Measurements from ENCODE around the gene IPO7.

Gene IPO7

DNA sequence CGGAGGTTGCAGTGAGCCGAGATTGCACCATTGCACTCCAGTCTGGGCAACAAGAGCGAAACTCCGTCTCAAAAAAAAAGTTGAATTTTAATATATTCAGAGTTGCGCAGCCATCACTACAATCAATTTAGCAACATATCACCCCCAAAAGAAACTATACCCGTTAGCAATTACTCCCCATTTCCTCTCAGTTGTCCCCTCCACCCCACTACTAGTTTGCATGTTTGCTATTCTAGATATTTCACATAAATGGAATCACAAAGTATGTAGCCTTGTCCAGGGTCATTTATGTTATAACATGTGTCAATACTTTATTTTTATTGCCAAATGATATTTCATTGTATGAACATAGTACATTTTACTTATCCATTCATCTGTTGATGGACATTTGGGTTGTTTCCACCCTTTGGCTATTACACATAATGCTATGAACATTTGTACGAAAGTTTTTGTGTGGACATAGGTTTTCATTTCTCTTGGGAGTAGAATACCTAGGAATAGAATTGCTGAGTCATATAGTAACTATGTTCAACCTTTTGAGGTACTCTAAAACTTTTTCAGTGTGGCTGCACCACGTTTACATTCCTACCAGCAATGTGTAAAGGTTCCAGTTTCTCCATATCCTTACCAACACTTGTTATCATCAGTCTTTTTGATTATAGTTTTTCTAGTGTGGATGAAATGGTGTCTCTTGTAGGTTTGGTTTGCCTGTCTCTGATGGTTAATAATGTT is 78.5 kb downstream of the IPO7 start:
- Histone ChIP-seq H4K20me1 (peaks cover 0 to 7% (median 0%) of the 10 kb centered on the region in 11 experiments; a peak in 4 of 22 replicates), H3K27ac (peak overlapping the region; percentile 96 to 100 (median 99); a peak in 20 of 22 replicates), H3K9ac (peak overlapping the region in 10 of 11 experiments; percentile 94 to 100 (median 99); a peak in 14 of 22 replicates), H3K27me3 (no peaks in the 10 kb centered on the region), H3K4me2 (peak overlapping the region; percentile 76 to 98 (median 89)), H3K9me3 (replicated peaks in 1 of 11) (no peaks in the 10 kb centered on the region), H3K4me1 (peaks cover 20 to 33% (median 26%) of the 10 kb centered on the region in 10 experiments), H3K4me3 (peak overlapping the region in 6 of 10 experiments; percentile 60 to 91 (median 74); a peak in 12 of 20 replicates), H3K36me3 (peaks cover 0 to 23% (median 5%) of the 10 kb centered on the region in 11 experiments; a peak in 8 of 22 replicates)
- no peak for TF ChIP-seq Cebpa-rat (IDR thresholded peaks at IDR 0.05)

GRCh38 chr11:9470765-9471164 is 86.3 kb downstream of the IPO7 start:
- H3K27ac ChIP-seq: no peak overlapping the region
- H3K27me3 ChIP-seq: no peaks in the 10 kb centered on the region
- H3K9ac ChIP-seq: no peak overlapping the region
- H4K20me1 ChIP-seq: peaks cover 0 to 31% (median 10%) of the 10 kb centered on the region in 11 experiments; a peak in 10 of 22 replicates
- H3K4me3 ChIP-seq: no peak overlapping the region
- no peak for TF ChIP-seq Cebpa-rat (IDR thresholded peaks at IDR 0.05)
- H3K4me2 ChIP-seq: no peak overlapping the region
- peaks cover 53 to 99% (median 72%) of the 10 kb centered on the region in 11 experiments for H3K36me3 ChIP-seq
- no peaks in the 10 kb centered on the region for H3K4me1 ChIP-seq
- H3K9me3 ChIP-seq (replicated peaks in 1 of 11): no peaks in the 10 kb centered on the region

- no peak overlapping the region for H3K9ac ChIP-seq
- no peak overlapping the region for H3K4me2 ChIP-seq
- peaks cover 0 to 25% (median 4%) of the 10 kb centered on the region in 11 experiments; a peak in 9 of 22 replicates for H4K20me1 ChIP-seq
- no peak overlapping the region for H3K27ac ChIP-seq
- H3K4me1 ChIP-seq: no peaks in the 10 kb centered on the region
- no peaks in the 10 kb centered on the region for H3K9me3 ChIP-seq (replicated peaks in 1 of 11)
- no peaks in the 10 kb centered on the region for H3K27me3 ChIP-seq
- H3K4me3 ChIP-seq: no peak overlapping the region
- TF ChIP-seq Cebpa-rat (IDR thresholded peaks at IDR 0.05): no peak
- peaks cover 74 to 98% (median 87%) of the 10 kb centered on the region in 11 experiments for H3K36me3 ChIP-seq
Measured at GRCh38 chr11:9473408-9473807, 89.0 kb downstream of the IPO7 start.

DNA sequence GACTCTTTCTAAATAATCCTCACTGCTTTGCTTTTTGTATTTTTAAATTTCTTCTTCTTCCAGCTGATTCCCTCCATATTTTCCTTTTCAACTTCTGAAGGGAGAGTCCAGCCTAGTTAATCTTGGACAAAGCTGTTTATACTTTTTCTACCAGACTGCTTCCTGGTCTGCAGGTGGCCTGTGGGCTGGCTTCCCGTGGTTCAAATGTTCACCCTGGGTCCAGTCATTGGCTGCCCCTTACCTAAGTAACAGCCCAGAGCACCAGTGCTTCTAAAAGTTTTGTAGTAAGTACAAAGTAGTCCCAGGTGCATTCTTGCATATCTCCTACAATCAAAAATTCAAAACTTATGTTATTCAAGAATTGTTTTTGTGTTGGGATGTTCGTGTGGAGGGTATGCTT is 95.4 kb downstream of the IPO7 start:
- H4K20me1 ChIP-seq: no peaks in the 10 kb centered on the region
- H3K4me2 ChIP-seq: no peak overlapping the region
- no peaks in the 10 kb centered on the region for H3K27me3 ChIP-seq
- no peaks in the 10 kb centered on the region for H3K9me3 ChIP-seq (replicated peaks in 1 of 11)
- no peak for TF ChIP-seq Cebpa-rat (IDR thresholded peaks at IDR 0.05)
- peaks cover 81 to 100% (median 90%) of the 10 kb centered on the region in 11 experiments for H3K36me3 ChIP-seq
- H3K4me3 ChIP-seq: no peak overlapping the region
- no peak overlapping the region for H3K9ac ChIP-seq
- H3K4me1 ChIP-seq: peaks cover 0 to 6% (median 0%) of the 10 kb centered on the region in 10 experiments; a peak in 3 of 20 replicates
- H3K27ac ChIP-seq: no peak overlapping the region

DNA sequence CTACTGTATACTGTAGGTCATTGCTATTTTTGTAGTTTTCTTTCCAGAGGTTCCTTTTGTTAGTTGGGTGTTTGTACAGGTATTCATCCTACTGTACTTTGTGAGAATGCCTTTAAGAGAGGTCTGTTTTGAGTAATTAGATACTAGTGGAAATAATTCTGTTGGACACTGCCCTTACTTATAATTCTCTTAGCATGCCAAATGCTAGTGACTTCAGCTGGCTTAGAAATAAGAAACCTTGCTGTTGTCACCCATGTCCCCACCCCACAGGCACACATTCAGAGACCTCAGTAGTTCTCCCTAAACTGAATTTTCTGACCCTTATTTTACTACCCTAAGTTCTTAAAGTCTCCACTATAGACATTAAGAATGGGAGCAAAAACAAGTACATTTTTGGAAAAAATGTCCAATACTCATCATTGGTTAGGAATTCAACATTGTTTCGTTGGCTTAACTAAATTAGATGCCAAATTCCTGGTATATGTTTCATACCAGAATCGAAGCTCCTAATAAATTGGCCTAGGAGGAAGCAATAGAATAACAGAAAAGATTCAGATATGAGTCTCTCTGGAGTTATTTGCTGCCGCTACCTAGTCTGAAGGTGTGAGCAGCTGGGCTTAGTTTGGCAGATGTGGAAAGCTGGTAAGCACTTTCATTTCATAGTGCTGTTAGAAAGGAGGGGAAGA is 104.8 kb downstream of the IPO7 start:
- no peaks in the 10 kb centered on the region for H3K4me1 ChIP-seq
- no peak overlapping the region for H3K9ac ChIP-seq
- H4K20me1 ChIP-seq: no peaks in the 10 kb centered on the region; a peak in 1 of 22 replicates
- H3K27me3 ChIP-seq: no peaks in the 10 kb centered on the region
- H3K9me3 ChIP-seq (replicated peaks in 1 of 11): no peaks in the 10 kb centered on the region
- H3K4me3 ChIP-seq: no peak overlapping the region
- no peak for TF ChIP-seq Cebpa-rat (IDR thresholded peaks at IDR 0.05)
- H3K27ac ChIP-seq: no peak overlapping the region
- H3K4me2 ChIP-seq: no peak overlapping the region
- H3K36me3 ChIP-seq: peaks cover 66 to 97% (median 83%) of the 10 kb centered on the region in 11 experiments

GRCh38 chr11:9490376-9490775 is 105.9 kb downstream of the IPO7 start:
- Histone ChIP-seq H3K4me3 (no peak overlapping the region), H3K27ac (no peak overlapping the region), H3K4me2 (no peak overlapping the region), H3K9ac (no peak overlapping the region), H3K36me3 (peaks cover 71 to 98% (median 88%) of the 10 kb centered on the region in 11 experiments), H3K27me3 (no peaks in the 10 kb centered on the region), H4K20me1 (no peaks in the 10 kb centered on the region; a peak in 1 of 22 replicates), H3K4me1 (no peaks in the 10 kb centered on the region), H3K9me3 (replicated peaks in 1 of 11) (no peaks in the 10 kb centered on the region)
- TF ChIP-seq Cebpa-rat (IDR thresholded peaks at IDR 0.05): no peak

GRCh38 chr11:9493492-9493891 is 109.0 kb downstream of the IPO7 start:
- Histone ChIP-seq H3K27me3 (no peaks in the 10 kb centered on the region), H3K9me3 (replicated peaks in 1 of 11) (no peaks in the 10 kb centered on the region), H3K9ac (no peak overlapping the region), H3K4me3 (no peak overlapping the region), H3K27ac (no peak overlapping the region), H3K36me3 (peaks cover 84 to 100% (median 96%) of the 10 kb centered on the region in 11 experiments), H4K20me1 (no peaks in the 10 kb centered on the region), H3K4me2 (no peak overlapping the region), H3K4me1 (no peaks in the 10 kb centered on the region)
- no peak for TF ChIP-seq Cebpa-rat (IDR thresholded peaks at IDR 0.05)

GRCh38 chr11:9494316-9494715 is 109.9 kb downstream of the IPO7 start:
- no peak overlapping the region for H3K9ac ChIP-seq
- TF ChIP-seq Cebpa-rat (IDR thresholded peaks at IDR 0.05): no peak
- H3K4me1 ChIP-seq: no peaks in the 10 kb centered on the region
- H3K9me3 ChIP-seq (replicated peaks in 1 of 11): no peaks in the 10 kb centered on the region
- peaks cover 82 to 100% (median 95%) of the 10 kb centered on the region in 11 experiments for H3K36me3 ChIP-seq
- H3K4me2 ChIP-seq: no peak overlapping the region
- H3K4me3 ChIP-seq: no peak overlapping the region
- no peaks in the 10 kb centered on the region for H4K20me1 ChIP-seq
- no peak overlapping the region for H3K27ac ChIP-seq
- no peaks in the 10 kb centered on the region for H3K27me3 ChIP-seq

GRCh38 chr11:9495803-9496514 is 111.5 kb downstream of the IPO7 start:
- no peak overlapping the region for H3K4me3 ChIP-seq
- no peaks in the 10 kb centered on the region for H4K20me1 ChIP-seq
- no peaks in the 10 kb centered on the region for H3K27me3 ChIP-seq
- no peaks in the 10 kb centered on the region for H3K9me3 ChIP-seq (replicated peaks in 1 of 11)
- H3K4me2 ChIP-seq: no peak overlapping the region
- no peak overlapping the region for H3K9ac ChIP-seq
- no peak overlapping the region for H3K27ac ChIP-seq
- peaks cover 85 to 100% (median 95%) of the 10 kb centered on the region in 11 experiments for H3K36me3 ChIP-seq
- no peak for TF ChIP-seq Cebpa-rat (IDR thresholded peaks at IDR 0.05)
- no peaks in the 10 kb centered on the region for H3K4me1 ChIP-seq
